ENCODE results near the gene CHRNA1.
A peak's percentile ranks its signal among the peaks of the same experiment; 100 is the strongest.

CHRNA1 gene

GRCh38 chr2:174756743-174757142, 7.5 kb downstream of the CHRNA1 start:
- DNase-seq: no peak

- no peak for DNase-seq
Measured at GRCh38 chr2:174753038-174753633, 11.1 kb downstream of the CHRNA1 start.

GRCh38 chr2:174752403-174753037, 11.8 kb downstream of the CHRNA1 start:
- peak; percentile 31 for DNase-seq

GRCh38 chr2:174750923-174751441, 13.3 kb downstream of the CHRNA1 start:
- DNase-seq: no peak

GRCh38 chr2:174749793-174750192, 14.5 kb downstream of the CHRNA1 start:
- no peak for DNase-seq

- peak; percentile 77 for DNase-seq
Measured at GRCh38 chr2:174748948-174749347, 15.3 kb downstream of the CHRNA1 start.

- no peak for DNase-seq
Measured at GRCh38 chr2:174745142-174745541, 19.1 kb downstream of the CHRNA1 start.

GRCh38 chr2:174744111-174744510, 20.2 kb downstream of the CHRNA1 start:
- DNase-seq: no peak

GRCh38 chr2:174740721-174741120, 23.6 kb downstream of the CHRNA1 start:
- peak; percentile 89 for DNase-seq

GRCh38 chr2:174738841-174739240, 25.4 kb downstream of the CHRNA1 start:
- no peak for DNase-seq

GRCh38 chr2:174731546-174731945, 32.7 kb downstream of the CHRNA1 start:
- DNase-seq: no peak

- DNase-seq: no peak
Measured at GRCh38 chr2:174730698-174731018, 33.6 kb downstream of the CHRNA1 start.

GRCh38 chr2:174729797-174730697, 34.2 kb downstream of the CHRNA1 start:
- DNase-seq: no peak

- no peak for DNase-seq
Measured at GRCh38 chr2:174728096-174728495, 36.2 kb downstream of the CHRNA1 start.

- no peak for DNase-seq
Measured at GRCh38 chr2:174726212-174726611, 38.1 kb downstream of the CHRNA1 start.

- no peak for DNase-seq
Measured at GRCh38 chr2:174722942-174723592, 41.2 kb downstream of the CHRNA1 start.

- no peak for DNase-seq
Measured at GRCh38 chr2:174719016-174719415, 45.3 kb downstream of the CHRNA1 start.

GRCh38 chr2:174718591-174718990, 45.7 kb downstream of the CHRNA1 start:
- no peak for DNase-seq

GRCh38 chr2:174717916-174718315, 46.4 kb downstream of the CHRNA1 start:
- no peak for DNase-seq

GRCh38 chr2:174717273-174717672, 47.0 kb downstream of the CHRNA1 start:
- DNase-seq: no peak

GRCh38 chr2:174716785-174717184, 47.5 kb downstream of the CHRNA1 start:
- DNase-seq: no peak

GRCh38 chr2:174713686-174714085, 50.6 kb downstream of the CHRNA1 start:
- no peak for DNase-seq

- no peak for DNase-seq
Measured at GRCh38 chr2:174711206-174711605, 53.1 kb downstream of the CHRNA1 start.
